HepG2 (cell line): ENCODE data around the gene ZNF519. TPM values are rescaled to one million over a fixed set of nuclear protein-coding genes. Genes with fewer than 3 reads are reported as not detected.

Source experiments
- BORCS8-MEF2B ChIP-seq: sonication (generic); formaldehyde crosslinking; IDR thresholded peaks from 2 replicates; pipeline ENCODE4 v1.8.0; 2022; ENCODE audit warnings: mild to moderate bottlenecking, missing genetic modification reagents
- CREB3 ChIP-seq: sonication (generic); formaldehyde crosslinking; IDR thresholded peaks from 2 replicates; pipeline ENCODE4 v1.5.0; 2020; ENCODE audit warnings: missing genetic modification reagents
- E2F1 ChIP-seq: sonication (generic); formaldehyde crosslinking; IDR thresholded peaks from 2 replicates; pipeline ENCODE4 v1.5.0; 2020; ENCODE audit warnings: missing genetic modification reagents
- IKZF5 ChIP-seq: IDR thresholded peaks from 2 replicates; pipeline ENCODE4 v1.6.1; 2018; ENCODE audit warnings: missing genetic modification reagents, mild to moderate bottlenecking, missing compliant biosample characterization
- ZBTB33 ChIP-seq: sonication (generic); formaldehyde crosslinking; IDR thresholded peaks from 2 replicates; pipeline ENCODE4 v1.4.0; 2020; ENCODE audit warnings: missing genetic modification reagents
- ZNF362 ChIP-seq: sonication (generic); formaldehyde crosslinking; IDR thresholded peaks from 2 replicates; pipeline ENCODE4 v1.4.0; 2020; ENCODE audit warnings: missing genetic modification reagents, mild to moderate bottlenecking, borderline replicate concordance
- ZNF609 ChIP-seq: sonication (generic); formaldehyde crosslinking; IDR thresholded peaks from 2 replicates; pipeline ENCODE4 v1.4.0; 2020; ENCODE audit warnings: mild to moderate bottlenecking, missing genetic modification reagents, borderline replicate concordance
- ZNF780A ChIP-seq: sonication (generic); formaldehyde crosslinking; IDR thresholded peaks from 2 replicates; pipeline ENCODE4 v1.8.0; 2022; ENCODE audit warnings: mild to moderate bottlenecking, missing genetic modification reagents, moderate library complexity
- polyA plus RNA-seq, 8 experiments: library from polyadenylated mRNA; depleted of rRNA in 3 of 8; stranded (reverse) in 7 of 8; unstranded in 1 of 8; fragments of >200 nt; fragmentation: Illumina TruSeq in 4 of 8; extraction: Trizol in 4 of 8; gene quantifications; 2 replicates each; pipeline versions ENCODE4 v1.2.1 to v1.2.3, GENCODE V29; 2011 to 2016; ENCODE audit warnings: low read depth in 4 of 8, missing spikeins in 1 of 8, mixed read lengths in 1 of 8; ENCODE audit not compliant: insufficient read depth in 1 of 8
- total RNA-seq, 5 experiments: library from RNA; depleted of rRNA; stranded (reverse); fragments of >200 nt; fragmentation: Illumina TruSeq; extraction: Trizol; gene quantifications; 2 replicates each; pipeline ENCODE4 v1.2.3, GENCODE V29; 2016; ENCODE audit warnings: low read depth in 1 of 5
- TF ChIP-seq, protein P1 (sequence below): sonication (generic); formaldehyde crosslinking; IDR thresholded peaks from 2 replicates; pipeline ENCODE4 v1.4.0; 2020; ENCODE audit warnings: missing genetic modification reagents
- TF ChIP-seq, protein P2 (sequence below): sonication (generic); formaldehyde crosslinking; IDR thresholded peaks from 2 replicates; pipeline ENCODE4 v1.4.0; 2020; ENCODE audit warnings: missing genetic modification reagents

Gene ZNF519
- total and polyA plus RNA-seq, 2 of the 13 experiments (the other 11 are each of a cell fraction or from before 2014, with no cell fraction given), result 7.3 to 11.1 TPM

- TF ChIP-seq ZNF609, result peak; percentile 39; the same call in 1 of the 2 replicates
- TF ChIP-seq CREB3 (CRISPR knock-in tag), result 0 out of 2 replicates have a peak, but pooled peaks have one; percentile 45
- TF ChIP-seq ZNF362 (CRISPR knock-in tag), result peak; percentile 30; the same call in 1 of the 2 replicates
- peak; percentile 51; the same call in 1 of the 2 replicates for TF ChIP-seq E2F1 (CRISPR knock-in tag)
- TF ChIP-seq, protein P1, sequence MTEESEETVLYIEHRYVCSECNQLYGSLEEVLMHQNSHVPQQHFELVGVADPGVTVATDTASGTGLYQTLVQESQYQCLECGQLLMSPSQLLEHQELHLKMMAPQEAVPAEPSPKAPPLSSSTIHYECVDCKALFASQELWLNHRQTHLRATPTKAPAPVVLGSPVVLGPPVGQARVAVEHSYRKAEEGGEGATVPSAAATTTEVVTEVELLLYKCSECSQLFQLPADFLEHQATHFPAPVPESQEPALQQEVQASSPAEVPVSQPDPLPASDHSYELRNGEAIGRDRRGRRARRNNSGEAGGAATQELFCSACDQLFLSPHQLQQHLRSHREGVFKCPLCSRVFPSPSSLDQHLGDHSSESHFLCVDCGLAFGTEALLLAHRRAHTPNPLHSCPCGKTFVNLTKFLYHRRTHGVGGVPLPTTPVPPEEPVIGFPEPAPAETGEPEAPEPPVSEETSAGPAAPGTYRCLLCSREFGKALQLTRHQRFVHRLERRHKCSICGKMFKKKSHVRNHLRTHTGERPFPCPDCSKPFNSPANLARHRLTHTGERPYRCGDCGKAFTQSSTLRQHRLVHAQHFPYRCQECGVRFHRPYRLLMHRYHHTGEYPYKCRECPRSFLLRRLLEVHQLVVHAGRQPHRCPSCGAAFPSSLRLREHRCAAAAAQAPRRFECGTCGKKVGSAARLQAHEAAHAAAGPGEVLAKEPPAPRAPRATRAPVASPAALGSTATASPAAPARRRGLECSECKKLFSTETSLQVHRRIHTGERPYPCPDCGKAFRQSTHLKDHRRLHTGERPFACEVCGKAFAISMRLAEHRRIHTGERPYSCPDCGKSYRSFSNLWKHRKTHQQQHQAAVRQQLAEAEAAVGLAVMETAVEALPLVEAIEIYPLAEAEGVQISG (CRISPR knock-in tag), result peak; percentile 93
- peak; percentile 75; the same call in 1 of the 2 replicates for TF ChIP-seq ZNF780A
- TF ChIP-seq BORCS8-MEF2B (CRISPR knock-in tag), result peak; percentile 82; the same call in 1 of the 2 replicates
- TF ChIP-seq IKZF5 (CRISPR knock-in tag), result peak; percentile 60; the same call in 1 of the 2 replicates
- peak; percentile 62; the same call in 1 of the 2 replicates for TF ChIP-seq ZBTB33 (CRISPR knock-in tag)
- TF ChIP-seq, protein P2, sequence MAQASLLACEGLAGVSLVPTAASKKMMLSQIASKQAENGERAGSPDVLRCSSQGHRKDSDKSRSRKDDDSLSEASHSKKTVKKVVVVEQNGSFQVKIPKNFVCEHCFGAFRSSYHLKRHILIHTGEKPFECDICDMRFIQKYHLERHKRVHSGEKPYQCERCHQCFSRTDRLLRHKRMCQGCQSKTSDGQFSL, result 0 out of 2 replicates have a peak, but pooled peaks have one; percentile 13
Measured at GRCh38 chr18:14178321-14179196, 46.3 kb upstream of the ZNF519 start (continued).
